GM19238 (cell line): ENCODE measurements around the gene HMGN2.

Experiments used
- DNase-seq: peaks from one replicate; pipeline ENCODE4 v3.0.0; 2011; ENCODE audit warnings: low spot score; ENCODE audit not compliant: insufficient read length

Gene HMGN2

GRCh38 chr1:26472320-26472900 is at the start of gene HMGN2:
TSS of gene HMGN2 (plus strand) at chr1:26472440. CDS start at chr1:26472613, 173 bp downstream.
- DNase-seq, result peak; percentile 82

DNA sequence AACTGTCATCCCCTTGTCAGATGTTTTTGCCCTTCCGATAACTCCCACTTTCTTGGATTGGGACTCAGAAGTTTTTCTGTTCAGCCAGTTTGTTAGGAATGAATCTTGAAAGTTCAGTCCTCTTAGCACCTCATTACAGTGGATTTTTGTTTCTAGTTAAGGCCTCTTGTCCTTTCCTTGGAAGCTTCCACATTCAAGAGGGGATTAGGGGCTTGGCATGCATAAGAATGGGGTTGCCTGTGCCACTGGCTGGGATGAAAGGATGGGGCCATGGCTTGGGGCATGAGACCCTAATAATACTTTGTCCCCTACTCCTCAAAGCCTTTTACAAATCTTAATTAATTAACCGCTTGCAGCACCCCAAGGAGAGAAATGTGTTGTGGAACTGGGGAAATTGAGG is 42.5 kb upstream of the HMGN2 start:
- no peak for DNase-seq

DNA sequence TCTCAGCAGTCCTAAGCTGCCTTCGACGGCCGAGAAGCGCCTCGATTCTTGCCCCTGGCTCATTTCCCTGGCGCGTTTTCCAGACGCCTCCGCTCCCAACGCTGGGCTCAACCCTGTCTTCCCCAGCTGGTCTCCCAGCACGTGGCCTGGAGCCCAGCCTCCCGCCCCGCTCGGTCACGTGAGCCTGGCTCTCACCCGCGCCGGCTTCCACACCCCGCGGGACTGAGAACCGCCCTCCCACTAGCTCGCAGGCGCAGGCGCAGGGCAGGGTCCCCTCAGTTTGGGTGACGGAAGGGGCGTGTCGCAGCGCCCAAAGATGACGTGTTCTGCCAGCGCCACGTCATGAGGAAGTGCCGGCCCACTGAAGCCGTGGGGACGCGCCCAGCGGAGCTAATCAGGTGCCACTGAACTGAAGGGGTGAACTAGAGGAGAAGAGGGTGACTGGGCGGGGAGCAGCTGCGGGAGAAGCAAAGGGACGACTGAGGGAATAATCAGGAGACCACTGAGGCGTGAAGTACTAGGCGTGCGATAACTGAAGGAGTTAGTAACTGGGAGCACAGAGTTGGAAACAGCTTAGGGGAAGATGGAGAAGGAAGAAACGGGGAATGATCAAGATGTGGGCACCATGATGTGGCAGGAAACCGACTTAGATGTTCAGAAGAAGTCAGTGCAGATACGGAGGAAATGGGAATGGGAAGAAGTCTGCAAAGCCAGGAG is 40.1 kb upstream of the HMGN2 start, which contains the start of gene DHDDS:
Gene DHDDS (plus strand): TSS at position 343 of the 717 bp plus-strand sequence. CDS start 625 bp downstream, outside the sequence.
- DNase-seq, result peak; percentile 92

- no peak for DNase-seq
Measured at GRCh38 chr1:26432793-26433192, 39.4 kb upstream of the HMGN2 start.

GRCh38 chr1:26434161-26434752 is 38.0 kb upstream of the HMGN2 start:
- no peak for DNase-seq

DNA sequence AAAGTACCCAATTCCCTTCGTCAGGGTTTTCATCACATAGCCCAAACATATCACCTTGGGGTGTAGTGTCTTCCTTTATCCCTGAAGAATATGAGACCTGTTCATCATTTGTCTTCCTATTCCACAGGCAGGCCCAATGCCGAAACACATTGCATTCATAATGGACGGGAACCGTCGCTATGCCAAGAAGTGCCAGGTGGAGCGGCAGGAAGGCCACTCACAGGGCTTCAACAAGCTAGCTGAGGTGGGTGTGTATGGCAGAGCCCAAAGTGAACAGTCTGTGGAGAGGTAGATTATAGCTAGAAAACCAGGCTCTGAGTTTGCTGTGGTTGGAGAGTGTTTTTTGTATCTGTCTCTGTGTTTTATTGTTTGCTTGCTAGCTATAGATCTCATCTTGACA is 34.2 kb upstream of the HMGN2 start:
- DNase-seq, result no peak

- DNase-seq, result no peak
Measured at GRCh38 chr1:26440259-26440658, 32.0 kb upstream of the HMGN2 start.

- no peak for DNase-seq
Measured at GRCh38 chr1:26449868-26450267, 22.4 kb upstream of the HMGN2 start.

GRCh38 chr1:26450908-26451307 is 21.3 kb upstream of the HMGN2 start:
- DNase-seq, result no peak

DNA sequence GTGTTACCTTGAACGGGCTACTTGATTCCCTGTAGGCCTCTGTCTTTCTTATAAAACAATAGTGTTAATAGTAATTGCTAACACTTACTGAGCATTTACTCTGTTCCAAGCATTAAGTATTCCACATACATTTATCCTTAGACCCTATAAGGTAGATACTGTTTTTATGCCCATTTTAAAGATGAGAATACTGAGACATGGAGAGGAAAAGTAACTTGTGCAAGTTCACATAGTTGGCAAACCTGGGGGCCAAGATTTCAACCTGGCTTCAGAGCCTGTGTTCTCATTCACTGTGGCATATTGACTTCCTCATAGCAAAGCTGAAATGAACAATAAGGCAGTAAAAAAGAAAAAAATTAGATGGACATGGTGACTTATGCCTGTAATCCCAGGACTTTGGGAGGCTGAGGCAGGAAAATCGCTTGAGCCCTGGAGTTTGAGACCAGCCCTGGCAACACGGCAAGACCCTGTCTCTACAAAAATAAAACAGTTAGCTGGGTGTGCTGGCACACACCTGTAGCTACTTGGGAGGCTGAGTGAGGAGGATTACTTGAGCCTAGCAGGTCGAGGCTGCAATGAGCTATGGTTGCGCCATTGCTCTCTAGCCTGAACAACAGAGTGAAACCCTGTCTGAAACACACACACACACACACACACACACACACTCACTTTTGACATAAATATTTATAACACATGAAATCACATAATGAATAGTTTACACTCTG is 19.6 kb upstream of the HMGN2 start:
- no peak for DNase-seq

- DNase-seq, result no peak
Measured at GRCh38 chr1:26459148-26459547, 13.1 kb upstream of the HMGN2 start.

DNA sequence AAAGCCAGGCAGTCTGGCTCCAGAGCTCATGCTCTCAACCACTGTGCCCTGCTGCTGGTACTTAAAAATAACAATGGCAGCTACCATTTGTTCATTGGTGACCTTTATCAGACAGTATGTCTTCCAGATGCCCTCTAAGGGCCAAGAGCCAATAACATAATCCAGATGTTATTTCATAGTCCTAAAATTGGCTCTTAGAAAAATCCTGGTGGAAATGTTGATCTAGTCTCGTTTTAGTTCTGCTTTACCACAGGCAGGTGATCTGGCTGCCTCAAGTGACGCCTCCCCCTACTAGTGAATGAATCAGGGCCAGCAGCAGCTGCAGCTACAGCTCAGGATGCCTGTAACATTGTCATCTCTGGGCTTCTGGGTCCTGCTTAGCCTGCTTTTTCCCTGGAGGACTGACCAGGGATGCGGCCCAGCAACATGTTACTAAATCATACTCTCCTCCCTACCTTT is 12.6 kb upstream of the HMGN2 start:
- DNase-seq, result no peak

DNA sequence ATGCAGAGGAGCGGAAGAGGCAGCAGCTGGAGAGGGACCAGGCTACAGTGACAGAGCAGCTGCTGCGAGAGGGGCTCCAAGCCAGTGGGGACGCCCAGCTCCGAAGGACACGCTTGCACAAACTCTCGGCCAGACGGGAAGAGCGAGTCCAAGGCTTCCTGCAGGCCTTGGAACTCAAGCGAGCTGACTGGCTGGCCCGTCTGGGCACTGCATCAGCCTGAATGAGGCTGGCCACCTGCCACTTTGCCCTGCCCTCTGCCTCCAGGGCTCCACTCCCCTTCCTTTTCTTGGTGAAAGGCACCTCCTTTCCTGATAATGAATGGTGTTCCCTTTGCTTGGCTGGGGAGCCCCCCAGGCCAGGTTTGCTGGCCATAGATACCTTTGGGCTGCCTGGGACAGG is 3.3 kb upstream of the HMGN2 start:
- no peak for DNase-seq

DNA sequence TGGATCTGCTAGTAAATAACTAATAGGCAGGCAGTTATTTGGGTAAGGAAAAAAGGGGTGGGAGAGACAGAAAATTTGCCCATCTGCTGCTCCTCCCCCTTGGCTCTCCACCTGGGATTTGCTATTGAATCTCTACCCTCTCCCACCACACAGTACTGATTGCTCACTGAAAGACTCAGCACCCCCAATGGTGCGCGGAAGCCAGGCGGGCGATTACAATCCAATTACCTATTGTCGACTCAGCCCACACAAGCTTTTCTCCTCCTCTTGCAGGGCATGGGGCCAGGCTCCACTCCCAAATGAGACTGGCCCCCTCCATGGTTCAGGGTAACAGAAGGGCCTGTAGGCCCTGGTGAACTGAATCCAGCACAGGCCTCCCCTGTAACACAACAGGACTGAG is 2.7 kb upstream of the HMGN2 start:
- no peak for DNase-seq

GRCh38 chr1:26470878-26471497 is 1.3 kb upstream of the HMGN2 start:
- no peak for DNase-seq

- DNase-seq, result no peak
Measured at GRCh38 chr1:26471498-26472319, 531 bp upstream of the HMGN2 start.

DNA sequence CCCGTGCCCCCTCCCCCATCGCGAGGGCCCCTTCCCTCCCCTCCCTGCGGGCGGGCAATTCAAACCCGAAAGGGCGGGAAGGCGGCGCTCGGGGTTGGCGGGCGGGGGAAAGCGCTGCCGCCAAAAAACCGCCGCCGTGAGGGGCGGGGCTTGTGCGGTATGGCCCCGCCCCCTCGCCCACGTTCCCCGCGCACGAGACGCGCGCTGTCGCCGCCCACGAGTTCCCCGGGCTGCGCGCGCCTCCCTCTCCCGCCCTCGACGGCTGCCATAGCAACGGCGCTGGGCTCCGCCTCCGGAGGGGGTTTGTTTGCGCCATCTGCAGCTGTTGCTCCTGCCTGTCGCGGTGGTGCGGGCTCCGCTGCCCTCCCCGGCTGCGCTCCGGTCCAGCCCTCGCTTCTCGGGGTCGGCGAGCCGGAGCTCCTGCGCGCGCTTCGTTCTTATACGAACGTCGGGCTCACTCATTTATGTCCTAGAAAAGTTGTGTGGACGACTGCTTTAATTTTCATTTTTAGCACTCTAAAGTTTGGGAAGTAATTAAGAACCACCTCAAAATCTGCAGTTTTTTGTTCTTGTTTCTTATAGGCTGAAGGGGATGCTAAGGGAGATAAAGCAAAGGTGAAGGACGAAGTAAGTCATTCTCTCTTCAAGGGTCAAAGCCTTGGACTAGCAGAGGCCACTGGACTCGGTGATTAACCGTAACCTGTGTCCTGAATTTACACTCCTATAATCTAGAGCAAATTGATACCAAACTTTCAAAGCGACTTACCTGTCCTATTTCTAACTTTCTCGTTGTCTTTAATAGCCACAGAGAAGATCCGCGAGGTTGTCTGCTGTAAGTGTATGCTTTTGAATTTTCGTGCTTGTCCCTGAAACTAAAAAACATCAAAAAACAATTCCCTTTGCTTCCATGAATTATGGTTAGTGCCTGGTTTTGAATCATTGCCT is 933 bp downstream of the HMGN2 start:
- DNase-seq, result peak; percentile 87

DNA sequence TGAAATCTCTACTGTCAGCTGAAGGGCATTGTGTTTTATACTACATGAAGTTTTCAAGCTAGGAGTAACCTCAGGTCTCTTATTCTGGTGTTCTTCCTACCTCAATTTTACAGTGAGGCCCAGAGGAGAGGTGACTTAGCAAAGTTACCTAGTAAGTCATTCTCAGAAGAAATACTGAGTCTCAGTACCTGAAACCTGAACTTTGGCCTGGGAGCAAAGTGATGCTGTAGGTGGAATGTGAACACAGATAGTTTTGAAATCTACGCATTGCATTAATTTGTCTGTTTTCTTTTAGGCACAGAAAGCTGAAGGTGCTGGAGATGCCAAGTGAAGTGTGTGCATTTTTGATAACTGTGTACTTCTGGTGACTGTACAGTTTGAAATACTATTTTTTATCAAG is 2.6 kb downstream of the HMGN2 start:
- DNase-seq, result no peak

- no peak for DNase-seq
Measured at GRCh38 chr1:26475989-26476388, 3.7 kb downstream of the HMGN2 start.

DNA sequence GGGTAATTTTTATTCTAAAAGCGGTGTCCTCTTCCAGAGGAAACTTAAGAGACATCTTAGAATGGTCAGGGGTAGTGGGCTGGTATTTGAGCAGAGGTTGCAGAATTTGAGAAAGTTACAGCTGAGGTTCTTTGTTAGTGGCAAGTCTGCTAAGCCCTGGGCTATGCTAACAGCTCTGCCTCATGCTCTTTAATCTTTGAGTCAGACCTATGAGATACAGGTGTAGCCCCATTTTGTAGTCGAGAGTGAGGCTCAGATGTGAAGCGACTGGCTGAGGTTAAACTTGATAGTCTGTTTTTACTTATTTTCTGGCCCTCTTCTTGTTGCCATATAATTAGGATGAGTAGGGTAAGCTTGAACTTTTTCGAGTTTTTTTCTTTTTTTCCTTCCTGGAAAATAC is 4.7 kb downstream of the HMGN2 start:
- no peak for DNase-seq
